Measurements from ENCODE around the gene ERVW-1.

GRCh38 chr7:92498557-92498956 is 20.8 kb upstream of the ERVW-1 start:
- TF ChIP-seq CTCF (IDR thresholded peaks at IDR 0.05; ENCODE audit: low read depth, low read length), result no peak
- no peak for TF ChIP-seq EZH2phosphoT487 (IDR thresholded peaks at IDR 0.05; ENCODE audit: low read depth)
